H9 (cell line): ENCODE data around the gene SOCS3. TPM values are rescaled to one million over a fixed set of nuclear protein-coding genes. Genes with fewer than 3 reads are reported as not detected.

Experiments used
- DNase-seq: peaks from one replicate; pipeline ENCODE4 v3.0.0-alpha.2; 2017
- H2AFZ ChIP-seq: one replicate; pipeline ENCODE4 v1.6.1; 2013; ENCODE audit warnings: mild to moderate bottlenecking, low read length, control low read depth, moderate library complexity
- H2AK5ac ChIP-seq: 2 replicates; pipeline ENCODE4 v1.6.1; 2013; ENCODE audit warnings: low read length, control low read depth, mixed read lengths; ENCODE audit not compliant: insufficient read length
- H2BK120ac ChIP-seq: one replicate; pipeline ENCODE4 v1.6.1; 2013; ENCODE audit warnings: low read depth, mild to moderate bottlenecking, low read length, control low read depth, inconsistent platforms; ENCODE audit not compliant: poor library complexity, severe bottlenecking
- H2BK12ac ChIP-seq: 2 replicates; pipeline ENCODE4 v1.6.1; 2013; ENCODE audit warnings: low read length, control low read depth, mixed read lengths, low read depth; ENCODE audit not compliant: insufficient read length
- H2BK15ac ChIP-seq: 2 replicates; pipeline ENCODE4 v1.6.1; 2013; ENCODE audit warnings: low read depth, low read length, control low read depth
- H2BK20ac ChIP-seq: one replicate; pipeline ENCODE4 v1.6.1; 2013; ENCODE audit warnings: low read depth, mild to moderate bottlenecking, low read length, control low read depth, inconsistent platforms; ENCODE audit not compliant: poor library complexity, severe bottlenecking
- H2BK5ac ChIP-seq: 2 replicates; pipeline ENCODE4 v1.6.1; 2013; ENCODE audit warnings: low read length, control low read depth, mixed read lengths; ENCODE audit not compliant: insufficient read length
- H3K14ac ChIP-seq: 2 replicates; pipeline ENCODE4 v1.6.1; 2013; ENCODE audit warnings: low read length, control low read depth; ENCODE audit not compliant: insufficient read depth
- H3K18ac ChIP-seq: 2 replicates; pipeline ENCODE4 v1.6.1; 2013; ENCODE audit warnings: low read depth, mild to moderate bottlenecking, mixed read lengths, low read length, control low read depth; ENCODE audit not compliant: insufficient read length
- H3K23ac ChIP-seq: 2 replicates; pipeline ENCODE4 v1.6.1; 2013; ENCODE audit warnings: low read length, control low read depth, mixed read lengths, low read depth; ENCODE audit not compliant: insufficient read length
- H3K23me2 ChIP-seq: 2 replicates; pipeline ENCODE4 v1.6.1; 2013; ENCODE audit warnings: low read depth, mild to moderate bottlenecking, mixed read lengths, low read length, control low read depth; ENCODE audit not compliant: insufficient read length, poor library complexity, severe bottlenecking
- H3K27ac ChIP-seq: 2 replicates; pipeline ENCODE4 v1.5.1; 2013; ENCODE audit warnings: low read length, control low read depth, mixed read lengths, low read depth; ENCODE audit not compliant: insufficient read length
- H3K27me3 ChIP-seq: 2 replicates; pipeline ENCODE4 v1.6.1; 2013; ENCODE audit warnings: low read length, control low read depth, inconsistent platforms; ENCODE audit not compliant: insufficient read depth
- H3K4ac ChIP-seq: 2 replicates; pipeline ENCODE4 v1.6.1; 2013; ENCODE audit warnings: low read depth, mild to moderate bottlenecking, control low read depth, inconsistent platforms, low read length, moderate library complexity
- H3K4me1 ChIP-seq: 2 replicates; pipeline ENCODE4 v1.6.1; 2013; ENCODE audit warnings: low read length, control low read depth, inconsistent platforms; ENCODE audit not compliant: insufficient read depth
- H3K4me2 ChIP-seq: 2 replicates; pipeline ENCODE4 v1.6.1; 2013; ENCODE audit warnings: low read length, control low read depth, mixed read lengths; ENCODE audit not compliant: insufficient read length, insufficient read depth
- H3K56ac ChIP-seq: 2 replicates; pipeline ENCODE4 v1.6.1; 2013; ENCODE audit warnings: low read depth, mild to moderate bottlenecking, mixed read lengths, low read length, control low read depth; ENCODE audit not compliant: insufficient read length
- H3K79me1 ChIP-seq: 2 replicates; pipeline ENCODE4 v1.6.1; 2013; ENCODE audit warnings: low read depth, mild to moderate bottlenecking, moderate library complexity, low read length, control low read depth, inconsistent platforms; ENCODE audit not compliant: insufficient read depth, poor library complexity, severe bottlenecking
- H3K79me2 ChIP-seq: 2 replicates; pipeline ENCODE4 v1.6.1; 2013; ENCODE audit warnings: low read length, control low read depth, inconsistent platforms; ENCODE audit not compliant: insufficient read depth
- H3K9ac ChIP-seq: 2 replicates; pipeline ENCODE4 v1.6.1; 2013; ENCODE audit warnings: low read length, control low read depth, mixed read lengths; ENCODE audit not compliant: insufficient read length; ENCODE audit errors: extremely low read depth
- H3K9me3 ChIP-seq: one replicate; pipeline ENCODE4 v1.6.1; 2013; ENCODE audit warnings: low read depth, low read length, inconsistent platforms; ENCODE audit not compliant: control insufficient read depth
- H3T11ph ChIP-seq: one replicate; pipeline ENCODE4 v1.6.1; 2013; ENCODE audit warnings: mild to moderate bottlenecking, low read length, control low read depth, inconsistent platforms
- H4K20me1 ChIP-seq: one replicate; pipeline ENCODE4 v1.6.1; 2013; ENCODE audit not compliant: control insufficient read depth, insufficient read length, insufficient read depth
- H4K5ac ChIP-seq: 2 replicates; pipeline ENCODE4 v1.6.1; 2013; ENCODE audit warnings: low read depth, mild to moderate bottlenecking, mixed read lengths, low read length, control low read depth; ENCODE audit not compliant: insufficient read length
- H4K8ac ChIP-seq: replicated peaks from 2 replicates; pipeline ENCODE4 v1.6.1; 2013; ENCODE audit warnings: low read length, control low read depth, mixed read lengths, low read depth; ENCODE audit not compliant: insufficient read length
- H4K91ac ChIP-seq: 2 replicates; pipeline ENCODE4 v1.6.1; 2013; ENCODE audit warnings: low read depth, mild to moderate bottlenecking, moderate library complexity, mixed read lengths, low read length, control low read depth; ENCODE audit not compliant: insufficient read length
- H3K27ac Mint-ChIP-seq, 3 experiments: 2 replicates in 2 of 3; 3 replicates in 1 of 3; pipeline ENCODE4 v1.8.0; 2020 to 2021; ENCODE audit warnings: mixed read lengths in 3 of 3, mild to moderate bottlenecking in 1 of 3, moderate library complexity in 1 of 3
- H3K27me3 Mint-ChIP-seq: 2 replicates; pipeline ENCODE4 v1.8.0; 2021; ENCODE audit warnings: low read depth, mild to moderate bottlenecking, moderate library complexity, mixed read lengths
- H3K36me3 Mint-ChIP-seq, 3 experiments: 2 replicates in 2 of 3; 3 replicates in 1 of 3; pipeline ENCODE4 v1.8.0; 2020 to 2021; ENCODE audit warnings: low read depth in 3 of 3, mixed read lengths in 3 of 3; ENCODE audit not compliant: insufficient read depth in 1 of 3
- H3K4me1 Mint-ChIP-seq, 2 experiments: 2 replicates each; pipeline ENCODE4 v1.8.0; 2020; ENCODE audit warnings: mixed read lengths in 2 of 2
- H3K4me3 Mint-ChIP-seq, 2 experiments: 2 replicates in 1 of 2; 3 replicates in 1 of 2; pipeline ENCODE4 v1.8.0; 2020 to 2021; ENCODE audit warnings: mild to moderate bottlenecking in 2 of 2, mixed read lengths in 2 of 2, moderate library complexity in 1 of 2
- H3K9me3 Mint-ChIP-seq, 2 experiments: 2 replicates in 1 of 2; 3 replicates in 1 of 2; pipeline ENCODE4 v1.8.0; 2020; ENCODE audit warnings: mild to moderate bottlenecking in 2 of 2, mixed read lengths in 2 of 2, moderate library complexity in 1 of 2
- CTCF ChIP-seq: fragments of 200-600 bp; sonication (generic); conservative IDR thresholded peaks from 3 replicates; pipeline ENCODE4 v1.8.0; 2021; ENCODE audit warnings: antibody characterized with exemption, mild to moderate bottlenecking
- WGBS: extraction: QIAGEN DNeasy Blood & Tissue Kit; methylation state at CpG from one replicate; pipeline ENCODE4 v1.1.7; 2013; ENCODE audit warnings: missing lambda C conversion rate, low lambda C conversion rate, mixed read lengths; ENCODE audit not compliant: insufficient read length; ENCODE audit errors: extremely low coverage; 5-methylcytosine and 5-hydroxymethylcytosine counted together
- total RNA-seq: library from RNA; stranded (reverse); gene quantifications from 2 replicates; pipeline ENCODE4 v1.2.1, GENCODE V29; 2021

The SOCS3 gene
- total RNA-seq, 1 experiment from 2014 or later, result 9.5 TPM

GRCh38 chr17:78351449-78352006 lies 8.3 kb downstream of the SOCS3 start:
- H3K27me3 Mint-ChIP-seq, result peaks cover 48% of the 10 kb centered on the region
- peaks cover 7% of the 10 kb centered on the region for H3K23me2 ChIP-seq
- peaks cover 0 to 2% (median 0%) of the 10 kb centered on the region in 3 experiments; a peak in 2 of 7 replicates for H3K36me3 Mint-ChIP-seq
- peak overlapping the region; percentile 65 for H3K4me2 ChIP-seq
- no peak overlapping the region for H2BK12ac ChIP-seq
- peak overlapping the region; percentile 44 to 74; a peak in 4 of 5 replicates for H3K4me3 Mint-ChIP-seq
- H3K18ac ChIP-seq, result peak overlapping the region; percentile 23
- no peak overlapping the region for H3K4ac ChIP-seq
- no CpG with 5 or more reads among the region's 16 CpGs for WGBS
- no peak overlapping the region for H2BK15ac ChIP-seq
- peaks cover 41 to 45% of the 10 kb centered on the region in 2 experiments for H3K4me1 Mint-ChIP-seq
- no peaks in the 10 kb centered on the region for H3K79me1 ChIP-seq
- no peak overlapping the region for H2BK120ac ChIP-seq
- no peak overlapping the region for H4K5ac ChIP-seq
- H4K91ac ChIP-seq, result no peak overlapping the region
- H3T11ph ChIP-seq, result no peak overlapping the region
- H3K56ac ChIP-seq, result no peak overlapping the region
- no peak overlapping the region for H2AFZ ChIP-seq
- H2BK20ac ChIP-seq, result no peak overlapping the region
- H3K9ac ChIP-seq, result no peak overlapping the region
- peak; percentile 95 for DNase-seq
- H3K27me3 ChIP-seq, result no peaks in the 10 kb centered on the region
- no peak overlapping the region for H3K23ac ChIP-seq
- H3K27ac Mint-ChIP-seq, result peak overlapping the region; percentile 78 to 98 (median 85); a peak in 6 of 7 replicates
- peak overlapping the region; percentile 4 for H3K27ac ChIP-seq
- H4K20me1 ChIP-seq, result no peaks in the 10 kb centered on the region
- H3K4me1 ChIP-seq, result peaks cover 8% of the 10 kb centered on the region; the same call in 1 of the 2 replicates
- peak overlapping the region; percentile 7; the same call in 1 of the 2 replicates for H3K14ac ChIP-seq
- no peaks in the 10 kb centered on the region for H3K9me3 ChIP-seq
- H2AK5ac ChIP-seq, result no peak overlapping the region
- peak; percentile 25; the same call in 2 of the 3 replicates for TF ChIP-seq CTCF
- H4K8ac ChIP-seq, result no peak overlapping the region
- H3K9me3 Mint-ChIP-seq, result peaks cover 0 to 4% of the 10 kb centered on the region in 2 experiments; a peak in 1 of 5 replicates
- no peak overlapping the region for H2BK5ac ChIP-seq
- H3K79me2 ChIP-seq, result no peaks in the 10 kb centered on the region
